GM19372 (cell line): ENCODE measurements around the gene TUB.

Source experiments
- ATAC-seq: cut with Tn5 transposase; IDR thresholded peaks from one replicate; pipeline ENCODE4 v1.9.1; 2021; ENCODE audit warnings: mild to moderate bottlenecking, low read depth, moderate library complexity; ENCODE audit not compliant: unreplicated experiment

Gene TUB

DNA sequence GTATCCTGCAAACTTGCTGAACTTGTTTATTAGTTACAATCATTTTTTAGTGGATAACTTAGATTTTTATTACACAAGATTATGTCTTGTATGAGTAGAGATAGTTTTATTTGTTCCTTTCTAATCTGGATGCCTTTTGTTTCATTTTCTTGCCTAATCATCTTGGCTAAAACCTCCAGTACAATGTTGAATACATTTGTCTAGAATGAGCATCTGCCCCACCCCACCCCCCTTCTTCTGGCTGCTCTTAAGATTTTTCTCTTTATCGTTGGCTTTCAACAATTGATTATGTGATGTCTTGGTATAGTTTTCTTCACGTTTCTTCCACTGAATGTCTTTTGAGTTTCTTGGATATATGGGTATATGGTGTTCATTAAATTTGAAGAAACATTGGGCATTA, 37.3 kb upstream of the TUB start:
- ATAC-seq = no peak

DNA sequence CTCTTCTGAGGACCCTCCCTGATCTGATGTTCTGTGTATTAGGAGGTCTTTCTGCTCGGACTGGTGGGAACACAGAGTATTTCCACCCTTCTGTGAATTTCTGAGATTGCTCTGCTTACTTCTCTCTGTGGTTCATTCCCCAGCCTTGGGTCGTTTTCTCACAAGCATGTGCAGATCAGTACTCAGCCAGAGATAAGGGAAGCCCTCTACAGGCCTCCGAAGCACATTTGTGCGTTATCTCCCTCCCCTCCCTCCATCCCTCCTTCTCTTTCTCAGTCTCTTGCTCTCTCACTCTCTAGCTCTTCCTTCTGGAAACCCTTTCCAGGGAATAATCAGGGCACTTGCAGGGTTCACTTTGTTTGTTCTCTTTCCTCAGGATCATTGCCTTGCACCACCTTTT, 35.2 kb upstream of the TUB start:
- no peak for ATAC-seq

DNA sequence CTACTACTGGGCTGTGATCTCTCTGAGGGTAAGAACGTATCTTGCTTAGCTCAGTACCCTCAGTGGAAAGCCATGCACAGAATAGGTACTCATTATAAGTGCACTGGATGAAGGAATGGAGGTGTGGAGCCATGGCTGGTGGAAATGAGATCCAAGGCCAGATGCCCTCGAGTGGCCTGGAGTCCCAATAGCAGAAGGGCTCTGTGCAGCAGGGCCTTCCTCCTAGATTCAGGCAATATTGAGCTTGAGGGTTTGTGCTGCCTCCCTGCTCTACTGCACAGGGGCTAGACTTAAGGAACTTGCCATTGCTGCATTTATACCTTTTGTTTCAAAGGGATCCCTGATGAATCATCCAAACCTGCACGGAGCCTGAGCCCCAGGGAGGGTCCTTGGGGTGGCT, 33.6 kb upstream of the TUB start:
- no peak for ATAC-seq

DNA sequence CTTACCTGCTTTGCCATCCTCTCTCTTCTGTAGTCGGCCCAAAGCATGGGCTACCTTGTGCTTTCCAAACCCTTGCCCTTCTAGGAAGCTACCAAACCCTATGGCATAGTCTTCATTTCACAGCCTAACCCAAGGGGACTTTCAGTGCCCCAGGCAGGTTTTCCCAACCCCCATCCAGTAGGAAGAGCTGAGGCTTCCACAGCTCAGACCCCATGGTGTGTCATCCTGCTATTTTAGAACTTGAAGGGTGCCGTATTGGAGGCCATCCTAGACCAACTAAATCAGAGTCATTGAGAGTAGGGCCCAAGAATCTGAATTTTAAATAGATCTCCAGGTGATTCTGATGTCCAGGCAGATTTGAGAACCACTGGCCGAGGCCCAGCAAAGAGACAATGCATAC, 31.9 kb upstream of the TUB start:
- ATAC-seq = no peak

DNA sequence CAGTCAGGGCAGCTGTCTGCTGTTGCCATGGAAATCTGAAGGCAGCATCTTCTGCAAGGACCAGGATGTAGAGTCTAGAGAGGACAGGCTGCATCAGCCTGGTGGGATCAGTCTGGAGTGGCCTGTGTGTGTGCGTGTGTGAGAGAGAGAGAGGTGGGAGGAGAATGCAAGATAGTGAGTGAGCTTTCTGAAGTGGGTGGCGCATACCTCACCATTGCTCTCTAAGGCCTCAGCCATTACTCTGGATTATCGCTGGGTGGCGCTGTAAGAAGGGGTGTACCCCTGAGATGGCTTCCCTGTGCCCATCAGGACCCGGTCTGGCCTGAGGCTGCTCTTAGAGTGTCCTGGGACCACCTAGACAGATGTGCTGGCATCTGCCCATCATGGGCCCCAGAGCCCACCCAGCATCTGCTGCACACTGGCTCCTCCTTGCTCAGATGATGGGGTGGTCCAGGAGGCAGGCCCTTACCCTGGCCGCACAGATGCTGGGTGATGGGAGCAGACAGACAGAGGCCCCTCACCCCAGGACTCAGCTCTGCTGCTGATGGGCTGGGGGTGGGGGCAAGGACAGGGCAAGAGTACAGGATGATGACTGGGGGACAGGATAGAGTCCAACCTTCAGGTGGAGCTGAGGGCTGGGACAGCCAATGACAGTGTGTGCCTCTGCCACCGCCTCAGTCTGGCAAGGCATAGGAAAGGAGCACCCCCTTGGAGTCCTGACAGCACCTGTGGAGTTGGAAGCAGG, 25.7 kb upstream of the TUB start:
- no peak for ATAC-seq

DNA sequence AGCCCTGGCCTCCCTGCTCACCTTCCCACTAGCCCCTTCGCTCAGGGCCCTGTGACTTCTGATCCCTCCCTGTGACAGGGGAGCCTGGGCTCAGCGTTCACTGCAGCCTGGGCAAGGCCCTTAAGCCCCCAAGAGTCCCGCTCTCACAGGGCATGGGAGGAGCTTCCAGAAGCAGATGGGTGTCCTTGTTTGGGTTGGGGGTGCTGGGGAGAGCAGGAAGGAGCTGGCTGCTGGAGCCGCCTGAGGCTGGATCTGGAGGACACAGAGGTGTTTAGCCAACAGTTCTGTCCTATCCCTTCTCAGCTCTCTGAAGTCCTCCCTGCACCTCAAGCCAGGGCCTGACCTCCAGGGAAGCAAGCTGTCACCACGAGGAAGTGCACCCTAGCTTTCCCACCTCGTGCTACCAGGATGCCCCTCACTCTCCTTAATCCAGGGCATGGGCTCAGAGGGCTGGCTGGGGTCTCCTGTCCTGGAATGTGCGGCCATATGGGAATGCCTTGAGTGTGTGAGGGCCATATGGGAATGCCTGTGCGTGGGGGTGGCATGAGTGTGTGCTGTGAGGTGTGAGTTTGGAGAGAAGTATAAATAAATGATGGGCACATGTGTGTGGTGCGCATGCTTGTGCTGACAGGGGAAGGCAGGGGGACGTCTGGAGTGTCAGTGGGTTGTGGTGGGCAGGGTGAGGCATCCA, 25.0 kb upstream of the TUB start:
- ATAC-seq = no peak

DNA sequence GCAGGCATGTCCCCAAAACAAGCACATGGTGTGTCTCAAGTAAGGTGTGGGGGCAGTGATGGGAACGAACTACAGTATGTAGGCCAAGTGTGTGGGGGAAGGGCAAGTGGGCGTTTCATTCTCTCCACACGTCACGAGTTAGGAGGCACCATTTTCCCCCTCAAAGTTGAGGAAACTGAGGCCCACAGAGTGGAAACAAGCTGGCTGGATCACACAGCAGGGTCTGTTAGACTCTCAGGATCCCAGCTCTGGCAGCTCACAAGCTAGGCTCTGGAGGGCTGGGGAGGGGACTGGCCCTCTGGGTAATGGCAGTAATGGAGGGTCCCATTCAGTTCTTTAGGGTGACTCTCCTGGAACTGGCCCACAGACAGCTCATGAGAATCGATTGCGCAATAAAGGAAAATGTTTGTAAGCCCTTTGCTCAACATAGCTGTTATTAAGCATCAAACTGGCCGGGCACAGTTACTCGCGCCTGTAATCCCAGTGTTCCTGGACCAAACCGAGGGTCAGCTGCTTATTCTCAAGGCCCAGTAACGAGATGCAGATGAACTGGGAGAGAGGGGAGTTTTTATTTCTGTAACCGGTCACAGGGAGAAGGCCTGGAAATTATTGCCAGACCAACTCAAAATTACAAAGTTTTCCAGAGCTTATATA, 24.1 kb upstream of the TUB start:
- no peak for ATAC-seq

DNA sequence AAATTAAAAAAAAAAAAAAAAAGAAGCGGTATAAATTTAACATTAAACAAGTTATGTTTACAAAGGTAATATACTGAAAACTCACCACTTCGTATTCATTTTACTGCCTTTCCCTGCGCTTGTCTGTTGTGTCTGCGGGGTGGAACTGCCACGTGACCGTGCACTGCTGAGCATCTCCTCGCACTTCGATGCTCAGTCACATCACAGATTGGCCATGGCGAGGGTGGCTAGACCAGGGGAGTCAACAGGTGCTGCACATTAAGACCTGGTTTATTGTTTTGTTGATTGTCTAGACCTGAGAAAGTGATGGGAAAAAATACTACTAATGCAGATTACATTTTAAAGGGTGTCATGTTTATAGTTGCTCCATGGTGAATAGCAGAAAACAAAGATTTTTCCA, 22.8 kb upstream of the TUB start:
- ATAC-seq = no peak

DNA sequence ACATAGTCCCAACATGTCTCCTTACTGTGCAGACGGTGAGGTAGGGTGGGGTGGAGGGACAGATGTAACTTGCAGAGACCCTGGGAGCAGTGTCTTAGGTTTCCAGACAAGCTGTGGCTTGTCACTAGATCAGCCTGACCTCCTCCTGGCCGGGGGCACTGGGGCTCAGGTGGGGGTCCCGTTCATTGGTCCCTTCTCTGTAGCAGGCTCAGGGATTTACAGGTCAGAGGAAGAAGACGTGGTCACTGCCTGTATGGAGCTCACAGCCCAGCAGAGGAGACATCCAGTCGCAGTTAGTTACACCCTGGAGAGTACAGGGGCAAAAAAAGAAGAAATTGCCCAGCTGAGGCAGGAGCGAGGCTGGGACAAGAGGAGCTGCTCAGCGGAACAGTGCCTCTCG, 22.0 kb upstream of the TUB start:
- no peak for ATAC-seq

DNA sequence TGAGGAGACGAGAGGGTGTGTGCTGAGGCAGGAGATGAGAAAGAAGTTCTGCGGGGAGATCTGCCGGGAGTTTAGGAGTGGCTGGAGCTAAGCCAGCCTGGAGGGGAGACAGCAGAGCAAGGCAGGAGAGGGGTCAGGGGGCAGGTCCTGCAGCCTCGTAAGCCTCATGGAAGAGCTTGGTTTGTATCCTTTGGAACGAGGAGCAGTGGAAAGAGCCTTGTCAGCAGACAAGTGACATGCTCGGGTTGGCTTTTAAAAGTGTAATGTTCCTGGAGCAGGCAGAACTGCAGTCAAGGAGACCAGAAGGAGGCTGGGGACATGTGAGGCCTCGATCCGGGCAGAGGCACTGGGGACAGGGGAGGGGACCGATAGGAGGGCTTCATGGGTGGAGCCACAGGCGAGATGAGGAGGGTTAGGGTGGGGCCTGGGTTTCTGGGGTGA, 21.4 kb upstream of the TUB start:
- no peak for ATAC-seq

DNA sequence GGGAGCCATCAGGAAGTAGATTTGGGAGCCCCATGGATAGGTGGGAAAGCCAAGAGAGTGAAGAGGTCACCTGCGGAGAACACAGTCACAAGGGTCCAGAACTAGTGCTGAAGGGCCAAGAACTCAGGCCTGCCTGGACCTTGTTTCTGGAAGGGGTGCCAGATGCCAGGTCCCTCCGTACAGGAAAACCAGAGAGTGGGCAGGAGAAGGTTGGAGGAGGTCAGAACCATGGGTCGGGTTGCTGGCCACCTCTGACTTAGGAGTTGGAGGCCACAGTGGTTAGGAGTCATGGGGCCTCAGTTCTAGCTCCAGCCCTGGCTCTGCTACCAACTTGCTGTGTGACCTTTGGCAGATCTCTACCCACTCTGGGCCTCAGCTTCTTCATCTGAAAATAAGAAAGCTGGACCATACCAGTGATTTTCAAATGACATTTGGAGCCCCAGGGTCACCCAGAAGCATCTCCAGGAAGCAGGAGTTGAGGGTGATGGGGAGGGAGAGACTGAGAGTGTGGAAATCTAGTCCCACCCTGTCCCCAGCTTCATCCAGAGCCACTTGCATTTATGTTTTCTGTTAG, 20.8 kb upstream of the TUB start:
- ATAC-seq = no peak

DNA sequence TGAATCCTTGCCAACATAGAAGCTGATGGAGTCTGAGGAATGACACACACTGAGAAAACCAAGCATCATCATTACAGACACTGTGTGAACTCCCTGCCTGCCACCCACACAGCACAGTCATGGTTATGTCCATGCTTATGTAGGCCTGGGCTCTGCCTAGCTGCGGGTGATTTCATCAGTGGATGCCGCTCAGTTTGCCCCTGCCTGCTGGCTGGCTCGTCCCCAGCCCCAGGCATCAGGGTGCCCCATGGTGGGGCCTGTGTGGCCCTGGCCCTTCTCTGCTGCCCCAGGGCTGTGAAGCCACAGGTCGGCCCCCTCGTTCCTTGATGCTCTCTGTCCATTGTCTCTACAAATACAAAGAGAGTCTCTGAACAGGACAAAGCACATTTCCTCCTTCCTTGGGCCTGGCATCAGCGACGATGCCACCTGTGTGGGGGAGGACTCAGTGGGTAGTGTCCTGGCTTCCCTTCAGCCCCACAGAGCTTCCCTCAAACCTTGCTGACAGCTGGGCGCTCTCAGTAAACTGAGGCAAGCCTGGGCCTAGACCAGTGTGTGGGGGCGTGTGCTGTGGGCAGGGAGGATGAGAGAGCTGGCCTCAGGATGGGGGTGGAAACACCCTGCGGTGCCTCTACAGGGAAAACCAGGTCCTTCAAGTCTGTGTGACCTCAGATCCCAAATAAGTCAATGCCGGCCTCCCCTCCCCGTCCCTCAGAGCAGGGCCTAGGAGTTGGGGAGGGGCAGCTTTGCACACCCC, 20.0 kb upstream of the TUB start:
- ATAC-seq = no peak

DNA sequence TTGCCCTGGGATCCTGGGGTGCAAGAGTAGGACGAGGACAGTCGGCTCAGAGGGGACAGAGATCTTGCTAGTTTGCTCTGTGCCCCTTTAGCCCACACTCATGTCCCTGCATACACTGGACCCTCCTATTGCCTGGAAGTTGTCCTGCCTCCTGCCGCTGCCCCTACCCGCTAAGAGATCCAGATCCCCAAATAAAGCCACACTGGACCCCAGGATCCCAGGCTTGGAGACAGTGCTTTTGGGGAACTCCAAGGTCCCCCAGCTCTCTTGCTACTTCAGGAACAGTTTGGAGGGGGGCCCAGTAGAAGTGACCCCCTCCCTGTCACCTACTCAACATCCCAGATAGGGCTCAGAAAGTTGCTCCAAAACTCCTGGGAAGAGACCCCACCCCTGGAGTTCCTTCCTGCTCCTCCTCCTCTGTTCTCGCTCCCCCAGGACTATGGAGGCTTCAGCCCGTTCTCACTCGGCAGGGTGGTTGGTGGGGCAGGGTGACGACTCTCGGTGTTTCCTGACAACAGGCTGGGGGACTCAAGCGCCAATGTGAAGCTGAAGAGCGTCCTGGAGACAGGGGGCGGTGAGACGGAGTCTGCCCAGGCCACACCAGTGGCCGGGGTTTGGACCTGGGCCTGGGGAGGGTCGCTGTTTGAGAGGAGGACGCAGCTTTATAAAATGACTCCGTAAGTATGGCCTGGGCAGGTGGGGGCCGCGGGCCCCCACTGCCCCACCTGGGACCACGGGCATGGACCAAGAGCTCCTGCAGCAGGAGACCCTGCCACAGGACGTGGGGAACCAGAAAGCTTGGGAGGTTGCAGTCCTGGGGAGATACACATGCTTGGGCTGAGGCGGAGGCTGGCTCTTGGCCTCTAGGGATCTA, 19.2 kb upstream of the TUB start:
- no peak for ATAC-seq

DNA sequence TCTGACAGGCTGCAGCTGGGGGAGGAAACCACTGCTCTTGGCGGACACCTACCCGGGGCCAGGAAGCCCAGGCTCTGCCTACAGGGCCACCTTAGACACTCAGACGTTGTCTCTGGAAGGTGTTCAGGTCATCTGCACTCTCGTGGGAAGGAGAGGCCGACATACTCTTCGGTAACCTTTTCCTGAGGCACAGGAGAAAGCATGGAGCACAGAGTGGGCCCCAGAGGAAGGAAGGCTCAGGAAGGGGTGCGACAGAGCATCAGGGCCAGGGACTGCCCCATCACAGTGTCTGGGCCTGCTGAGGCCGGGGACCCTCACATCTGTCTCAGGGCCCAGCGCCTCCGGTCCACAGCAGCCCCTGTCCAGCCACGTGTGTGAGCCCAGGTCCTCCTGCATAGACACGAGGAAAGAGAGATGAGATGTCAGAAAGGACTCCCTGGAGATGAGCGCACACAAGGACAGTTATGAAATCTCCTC, 18.2 kb upstream of the TUB start:
- no peak for ATAC-seq

DNA sequence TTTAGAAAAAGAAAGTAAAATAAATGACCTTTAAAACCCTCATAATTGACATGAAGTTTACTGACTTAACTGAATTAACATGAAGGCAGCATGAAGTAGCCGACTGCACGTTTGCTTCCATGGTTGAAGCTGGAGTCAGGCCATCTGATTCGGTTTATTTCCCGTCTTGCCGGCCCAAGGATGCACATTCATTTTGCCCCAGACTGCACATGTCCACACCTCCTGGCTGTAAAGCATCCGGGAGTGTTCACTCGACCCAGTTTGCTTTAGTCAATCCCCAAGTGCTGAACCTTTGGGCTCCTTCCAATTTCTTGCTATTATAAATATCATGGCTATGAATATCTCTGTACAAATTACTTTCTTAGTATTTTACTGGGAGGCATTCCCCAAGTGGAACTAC, 17.7 kb upstream of the TUB start:
- no peak for ATAC-seq

DNA sequence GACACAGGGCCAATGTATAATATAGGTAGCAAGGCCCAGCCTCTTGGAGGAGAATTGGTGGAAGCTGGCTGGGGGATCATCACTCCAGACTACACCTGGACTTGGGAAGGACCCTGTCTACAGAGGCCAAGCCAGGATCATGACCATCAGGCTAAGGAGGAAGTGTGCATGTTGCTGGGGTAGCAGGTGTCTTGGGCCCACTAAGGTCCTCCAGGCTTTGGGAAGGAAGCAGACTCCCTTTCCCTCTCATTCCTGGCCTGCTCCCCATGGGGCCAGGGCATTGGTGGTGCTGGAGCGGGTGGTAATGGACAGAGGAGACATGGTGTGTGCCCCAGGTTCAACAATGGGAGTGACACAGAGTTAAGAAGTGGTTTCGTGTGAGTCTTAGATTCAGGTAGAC, 16.0 kb upstream of the TUB start:
- no peak for ATAC-seq

DNA sequence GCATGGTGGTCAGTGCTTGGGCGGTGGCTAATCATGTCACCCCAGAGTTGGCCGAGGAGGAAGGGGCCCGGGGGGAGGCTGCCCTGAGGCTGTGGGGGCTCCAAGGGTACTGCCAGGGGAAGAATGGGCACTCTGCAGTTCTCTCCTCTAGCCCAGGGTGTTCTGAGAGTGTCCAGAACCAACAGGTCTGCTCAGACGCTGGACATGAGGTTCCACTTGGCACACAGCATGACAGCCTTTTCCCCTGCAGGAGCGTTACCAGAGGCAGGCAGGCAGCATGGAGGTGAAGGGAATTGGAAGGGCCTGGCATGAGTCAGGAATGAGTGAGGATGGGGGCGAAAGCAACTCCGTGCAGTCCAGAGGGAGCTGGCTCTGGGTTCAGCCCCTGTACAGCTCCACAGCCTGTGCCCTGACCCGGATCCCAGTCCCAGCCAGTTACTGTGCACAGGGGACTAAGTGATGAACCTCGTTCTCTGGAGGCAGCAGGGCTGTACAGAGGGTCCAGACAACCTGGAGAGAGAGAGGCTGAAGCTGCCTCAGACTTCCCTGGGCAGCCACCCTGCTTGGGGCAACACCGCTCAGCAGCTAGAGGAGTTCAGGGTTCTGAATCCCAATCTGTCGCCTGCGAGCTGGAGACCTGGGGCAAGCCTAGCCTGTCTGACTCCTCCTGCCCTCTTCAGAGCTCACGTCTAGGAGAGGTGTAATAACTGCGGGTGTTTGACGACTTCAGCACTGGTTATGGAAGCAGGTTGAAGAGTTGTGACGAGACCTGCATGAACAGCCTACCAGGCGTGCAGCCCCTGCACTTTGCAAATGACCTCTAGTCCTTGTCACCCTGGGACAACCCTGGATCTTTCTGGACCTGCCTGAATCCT, 14.7 kb upstream of the TUB start:
- ATAC-seq = no peak

DNA sequence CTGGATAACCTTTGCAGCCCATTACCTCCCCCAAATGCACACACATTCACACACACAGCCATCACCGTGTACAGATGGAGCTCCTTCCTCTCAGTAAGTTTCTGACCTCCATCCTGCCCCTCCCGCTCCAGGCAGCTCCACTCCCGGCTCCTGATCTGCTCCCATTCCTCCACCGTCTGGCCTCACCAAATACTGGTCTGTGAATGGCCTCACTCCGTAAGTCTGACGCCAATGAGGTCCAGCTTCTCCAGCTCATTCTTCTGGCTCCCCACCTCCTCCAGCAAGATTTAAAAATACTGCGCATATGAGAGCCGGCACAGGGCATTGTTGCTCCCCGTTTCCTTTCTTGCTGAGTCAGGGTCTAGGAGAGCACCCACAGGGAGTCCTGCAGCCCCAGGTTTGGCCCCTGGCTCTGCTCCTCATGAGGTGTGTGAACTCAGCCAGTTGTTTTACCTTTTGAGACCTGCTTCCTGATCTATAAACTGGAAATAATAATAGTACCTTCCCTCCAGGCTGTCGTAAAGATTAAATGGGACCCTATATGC, 14.0 kb upstream of the TUB start:
- ATAC-seq = no peak

DNA sequence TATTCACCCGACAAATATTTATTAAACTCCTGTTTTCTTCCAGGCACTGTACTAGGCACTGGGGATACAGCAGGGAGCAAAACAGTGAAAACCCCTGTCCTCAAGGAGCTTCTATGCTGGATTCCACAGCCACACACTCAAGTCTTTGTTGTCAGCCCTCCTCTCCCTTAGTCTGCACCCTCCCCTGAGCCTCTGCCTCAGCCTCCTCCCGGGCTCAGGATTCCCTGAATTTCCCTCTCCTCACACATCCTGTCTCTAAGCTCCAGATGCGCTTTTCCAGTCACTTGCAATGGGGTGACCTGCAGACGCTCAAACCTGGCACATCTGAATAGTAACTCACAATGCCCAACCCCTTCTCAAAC, 13.5 kb upstream of the TUB start:
- ATAC-seq = no peak
